Natural killer cell (primary cell): ENCODE data around the gene GFRA3. TPM values are rescaled to one million over a fixed set of nuclear protein-coding genes. Genes with fewer than 3 reads are reported as not detected.
"Not testable (repeated sequence)": the region's sequence is repeated elsewhere in the genome, so short reads cannot be mapped to it uniquely, and the experiment has no call there.

Experiments
- ATAC-seq, 3 donors: fragments of 150-1000 bp in 2 of 3; fragments of 200-7000 bp in 1 of 3; cut with Tn5 transposase; 1 replicate in 1 of 3; 2 replicates in 2 of 3; pipeline ENCODE4 v1.10.0; 2021; ENCODE audit warnings: mild to moderate bottlenecking in 2 of 3, moderate library complexity in 2 of 3
- DNase-seq, 2 donors: peaks; one replicate each; pipeline versions ENCODE4 v3.0.0 to v3.0.0-alpha.2; 2013 to 2021; ENCODE audit warnings: mixed read lengths in 1 of 2
- H3K27ac ChIP-seq: one replicate; pipeline ENCODE4 v1.5.1; 2013; ENCODE audit warnings: mild to moderate bottlenecking, low read length
- H3K27me3 ChIP-seq: one replicate; pipeline ENCODE4 v1.6.1; 2013; ENCODE audit warnings: low read length; ENCODE audit not compliant: control insufficient read depth, insufficient read depth
- H3K36me3 ChIP-seq: one replicate; pipeline ENCODE4 v1.6.1; 2013; ENCODE audit warnings: low read length; ENCODE audit not compliant: control insufficient read depth, insufficient read depth
- H3K4me1 ChIP-seq: one replicate; pipeline ENCODE4 v1.6.1; 2013; ENCODE audit warnings: low read length; ENCODE audit not compliant: control insufficient read depth, insufficient read depth
- H3K4me3 ChIP-seq: one replicate; pipeline ENCODE4 v1.5.1; 2013; ENCODE audit warnings: low read length
- H3K9me3 ChIP-seq: one replicate; pipeline ENCODE4 v1.6.1; 2013; ENCODE audit warnings: low read length; ENCODE audit not compliant: control insufficient read depth, insufficient read depth
- H3K27ac Mint-ChIP-seq, 2 donors: one replicate each; pipeline ENCODE4 v1.8.0; 2022; ENCODE audit warnings: mild to moderate bottlenecking in 2 of 2, mixed read lengths in 2 of 2, moderate library complexity in 1 of 2
- H3K27me3 Mint-ChIP-seq, 2 donors: one replicate each; pipeline ENCODE4 v1.8.0; 2022; ENCODE audit warnings: low read depth in 2 of 2, mixed read lengths in 2 of 2
- H3K36me3 Mint-ChIP-seq: one replicate; pipeline ENCODE4 v1.8.0; 2022; ENCODE audit warnings: mixed read lengths
- H3K4me1 Mint-ChIP-seq, 2 donors: one replicate each; pipeline ENCODE4 v1.8.0; 2022; ENCODE audit warnings: mixed read lengths in 2 of 2
- H3K4me3 Mint-ChIP-seq: one replicate; pipeline ENCODE4 v1.8.0; 2022; ENCODE audit warnings: mild to moderate bottlenecking, moderate library complexity, mixed read lengths
- H3K9me3 Mint-ChIP-seq, 2 donors: one replicate each; pipeline ENCODE4 v1.8.0; 2022; ENCODE audit warnings: mixed read lengths in 2 of 2
- WGBS: methylation state at CpG from one replicate; pipeline ENCODE4 v1.1.7; 2013; ENCODE audit warnings: missing lambda C conversion rate; ENCODE audit not compliant: insufficient coverage; 5-methylcytosine and 5-hydroxymethylcytosine counted together
- intact Hi-C: fragments of 100-400 bp; cut with micrococcal nuclease; formaldehyde crosslinking; loops from one replicate; pipeline ENCODE4 v1.14.2; 2022
- total RNA-seq, 4 donors: library from RNA; stranded (reverse); fragments of 120-200 nt in 1 of 4; gene quantifications; one replicate each; pipeline versions ENCODE4 v1.2.3 to v1.2.4, GENCODE V29; 2013 to 2022
- TF ChIP-seq, protein P1 (sequence below): fragments of 200-600 bp; IDR thresholded peaks from one replicate; pipeline ENCODE4 v1.8.0; 2022; ENCODE audit warnings: antibody characterized with exemption

The GFRA3 gene
- total RNA-seq, 3 donors from 2014 or later (not counting 1 experiment from before 2014, with no cell fraction given): not detected

DNA sequence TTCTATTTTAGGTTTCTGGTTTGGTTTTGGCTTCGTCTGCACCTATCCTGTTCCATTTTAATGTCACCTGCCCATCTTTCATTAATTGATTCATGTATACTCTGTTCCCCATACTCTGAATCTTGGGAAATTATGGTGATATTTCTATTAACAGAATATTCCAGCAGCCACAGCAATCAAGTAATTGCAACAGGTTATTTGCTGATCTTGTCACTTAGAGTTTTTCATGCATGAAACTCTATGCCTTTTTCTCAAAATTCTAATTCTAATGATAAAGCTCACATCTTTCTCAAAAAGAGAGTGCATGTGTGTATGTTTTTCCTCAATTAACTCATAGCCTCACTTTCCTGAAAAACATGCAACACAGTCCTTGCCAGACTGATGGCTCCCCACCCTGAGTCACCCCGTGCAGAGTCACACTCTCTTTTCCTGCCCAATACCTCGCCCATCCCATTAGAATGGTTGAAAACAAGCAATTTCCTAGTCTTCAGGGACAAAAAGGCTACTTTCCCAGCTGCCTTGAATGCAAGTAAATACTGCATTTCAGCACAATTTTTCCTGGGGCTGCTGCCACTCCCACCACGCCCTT, 15.6 kb downstream of the GFRA3 start:
- Histone ChIP-seq H3K4me1 (no peaks in the 10 kb centered on the region), H3K4me3 (no peak overlapping the region), H3K27ac (no peak overlapping the region), H3K9me3 (no peaks in the 10 kb centered on the region), H3K36me3 (no peaks in the 10 kb centered on the region), H3K27me3 (no peaks in the 10 kb centered on the region)
- H3K27me3 Mint-ChIP-seq: peaks cover 9 to 14% of the 10 kb centered on the region in 2 donors
- TF ChIP-seq, protein P1, sequence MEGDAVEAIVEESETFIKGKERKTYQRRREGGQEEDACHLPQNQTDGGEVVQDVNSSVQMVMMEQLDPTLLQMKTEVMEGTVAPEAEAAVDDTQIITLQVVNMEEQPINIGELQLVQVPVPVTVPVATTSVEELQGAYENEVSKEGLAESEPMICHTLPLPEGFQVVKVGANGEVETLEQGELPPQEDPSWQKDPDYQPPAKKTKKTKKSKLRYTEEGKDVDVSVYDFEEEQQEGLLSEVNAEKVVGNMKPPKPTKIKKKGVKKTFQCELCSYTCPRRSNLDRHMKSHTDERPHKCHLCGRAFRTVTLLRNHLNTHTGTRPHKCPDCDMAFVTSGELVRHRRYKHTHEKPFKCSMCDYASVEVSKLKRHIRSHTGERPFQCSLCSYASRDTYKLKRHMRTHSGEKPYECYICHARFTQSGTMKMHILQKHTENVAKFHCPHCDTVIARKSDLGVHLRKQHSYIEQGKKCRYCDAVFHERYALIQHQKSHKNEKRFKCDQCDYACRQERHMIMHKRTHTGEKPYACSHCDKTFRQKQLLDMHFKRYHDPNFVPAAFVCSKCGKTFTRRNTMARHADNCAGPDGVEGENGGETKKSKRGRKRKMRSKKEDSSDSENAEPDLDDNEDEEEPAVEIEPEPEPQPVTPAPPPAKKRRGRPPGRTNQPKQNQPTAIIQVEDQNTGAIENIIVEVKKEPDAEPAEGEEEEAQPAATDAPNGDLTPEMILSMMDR: no peak
- H3K4me3 Mint-ChIP-seq: no peak overlapping the region
- H3K9me3 Mint-ChIP-seq: no peaks in the 10 kb centered on the region
- 72% methylated on average over 4 of the region's 4 CpGs for WGBS
- H3K4me1 Mint-ChIP-seq: no peaks in the 10 kb centered on the region
- intact Hi-C loops: no loop called here
- no peak for DNase-seq
- no peak overlapping the region for H3K27ac Mint-ChIP-seq
- no peak for ATAC-seq
- H3K36me3 Mint-ChIP-seq: no peaks in the 10 kb centered on the region

DNA sequence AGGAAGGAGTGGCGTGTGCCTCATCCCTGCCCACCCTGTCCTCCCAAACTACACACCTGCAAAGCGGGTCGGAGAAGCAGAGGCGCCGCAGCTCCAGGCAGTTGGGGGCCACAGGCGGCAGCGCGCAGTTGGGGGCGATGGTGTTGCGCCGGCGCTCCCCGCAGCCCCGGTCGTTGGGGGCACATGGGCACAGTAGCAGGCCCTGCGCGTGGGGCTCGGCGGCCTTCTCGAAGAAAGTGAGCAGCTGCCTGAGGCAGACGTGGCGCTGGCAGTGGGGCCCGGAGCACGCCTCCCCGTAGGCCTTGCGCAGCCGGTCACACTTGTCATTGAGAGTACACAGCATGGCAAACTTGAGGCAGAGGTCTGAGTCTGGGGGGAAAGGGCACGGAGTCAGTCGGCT, 16.8 kb downstream of the GFRA3 start:
- Mint-ChIP-seq H3K4me1 (no peaks in the 10 kb centered on the region), H3K9me3 (no peaks in the 10 kb centered on the region), H3K27me3 (peaks cover 9 to 14% of the 10 kb centered on the region in 2 donors), H3K4me3 (no peak overlapping the region), H3K36me3 (no peaks in the 10 kb centered on the region), H3K27ac (no peak overlapping the region)
- TF ChIP-seq, protein P1: no peak
- Histone ChIP-seq H3K27me3 (no peaks in the 10 kb centered on the region), H3K36me3 (no peaks in the 10 kb centered on the region), H3K9me3 (no peaks in the 10 kb centered on the region), H3K27ac (no peak overlapping the region), H3K4me3 (no peak overlapping the region), H3K4me1 (no peaks in the 10 kb centered on the region)
- ATAC-seq (no peak), DNase-seq (no peak)
- WGBS: 92% methylated on average over 29 of the region's 29 CpGs
- intact Hi-C loops: no loop called here

DNA sequence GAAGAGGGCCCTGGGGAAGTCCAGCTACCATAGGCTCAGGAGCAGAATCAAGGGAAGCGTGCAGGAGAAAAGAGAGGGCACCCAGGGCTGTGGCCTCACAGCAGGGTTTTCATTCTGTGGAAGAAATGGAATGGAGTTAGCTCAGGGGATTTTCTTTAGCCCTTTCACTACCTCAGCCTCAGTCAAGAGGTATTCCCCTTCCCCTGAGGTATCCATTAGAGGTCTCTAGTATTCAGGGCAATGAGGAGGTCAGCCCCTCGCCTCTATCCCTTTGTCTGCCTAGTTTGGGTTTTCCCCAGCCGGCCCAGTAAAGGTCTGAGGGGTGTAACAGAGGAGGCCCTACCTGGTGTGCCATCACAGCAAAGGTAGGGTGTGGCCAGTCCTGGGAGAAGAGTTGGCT, 21.5 kb downstream of the GFRA3 start:
- no peaks in the 10 kb centered on the region for H3K9me3 ChIP-seq
- no peaks in the 10 kb centered on the region for H3K4me1 ChIP-seq
- intact Hi-C loops: no loop called here
- Mint-ChIP-seq H3K36me3 (no peaks in the 10 kb centered on the region), H3K4me1 (no peaks in the 10 kb centered on the region), H3K4me3 (no peak overlapping the region), H3K27me3 (peaks cover 0 to 3% of the 10 kb centered on the region in 2 donors), H3K9me3 (no peaks in the 10 kb centered on the region), H3K27ac (no peak overlapping the region)
- H3K4me3 ChIP-seq: no peak overlapping the region
- ATAC-seq (no peak), DNase-seq (no peak)
- 84% methylated on average over 3 of the region's 3 CpGs for WGBS
- no peak overlapping the region for H3K27ac ChIP-seq
- H3K27me3 ChIP-seq: no peaks in the 10 kb centered on the region
- TF ChIP-seq, protein P1: no peak
- H3K36me3 ChIP-seq: no peaks in the 10 kb centered on the region

DNA sequence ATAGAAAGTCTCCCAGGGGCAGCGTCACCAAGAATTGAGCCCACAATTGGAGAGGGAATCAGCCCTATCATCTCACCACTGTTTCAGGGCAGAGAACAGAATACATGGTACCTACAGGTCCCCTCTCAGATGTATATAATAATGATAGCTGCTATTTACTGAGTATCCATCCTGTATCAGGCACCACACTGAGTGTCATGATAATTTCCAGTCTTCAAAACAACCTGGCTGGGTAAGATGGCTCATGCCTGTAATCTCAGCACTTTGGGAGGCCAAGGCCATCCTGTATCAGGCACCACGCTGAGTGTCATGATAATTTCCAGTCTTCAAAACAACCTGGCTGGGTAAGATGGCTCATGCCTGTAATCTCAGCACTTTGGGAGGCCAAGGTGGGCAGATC, 26.6 kb downstream of the GFRA3 start:
- DNase-seq, H3K4me1 ChIP-seq, H3K9me3 ChIP-seq, H3K27ac Mint-ChIP-seq, ATAC-seq, intact Hi-C loops, H3K4me3 ChIP-seq, H3K36me3 ChIP-seq, H3K36me3 Mint-ChIP-seq, H3K27me3 ChIP-seq, H3K9me3 Mint-ChIP-seq, H3K27ac ChIP-seq, H3K4me1 Mint-ChIP-seq, H3K4me3 Mint-ChIP-seq: not testable (repeated sequence)
- 95% methylated on average over 2 of the region's 2 CpGs for WGBS
- peaks cover 13 to 16% of the 10 kb centered on the region in 2 donors for H3K27me3 Mint-ChIP-seq
